GM21619 (cell line): ENCODE measurements around the gene ALDH8A1.

ENCODE experiments used
- ATAC-seq: cut with Tn5 transposase; IDR thresholded peaks from one replicate; pipeline ENCODE4 v1.9.1; 2021; ENCODE audit not compliant: unreplicated experiment

ALDH8A1 gene

DNA sequence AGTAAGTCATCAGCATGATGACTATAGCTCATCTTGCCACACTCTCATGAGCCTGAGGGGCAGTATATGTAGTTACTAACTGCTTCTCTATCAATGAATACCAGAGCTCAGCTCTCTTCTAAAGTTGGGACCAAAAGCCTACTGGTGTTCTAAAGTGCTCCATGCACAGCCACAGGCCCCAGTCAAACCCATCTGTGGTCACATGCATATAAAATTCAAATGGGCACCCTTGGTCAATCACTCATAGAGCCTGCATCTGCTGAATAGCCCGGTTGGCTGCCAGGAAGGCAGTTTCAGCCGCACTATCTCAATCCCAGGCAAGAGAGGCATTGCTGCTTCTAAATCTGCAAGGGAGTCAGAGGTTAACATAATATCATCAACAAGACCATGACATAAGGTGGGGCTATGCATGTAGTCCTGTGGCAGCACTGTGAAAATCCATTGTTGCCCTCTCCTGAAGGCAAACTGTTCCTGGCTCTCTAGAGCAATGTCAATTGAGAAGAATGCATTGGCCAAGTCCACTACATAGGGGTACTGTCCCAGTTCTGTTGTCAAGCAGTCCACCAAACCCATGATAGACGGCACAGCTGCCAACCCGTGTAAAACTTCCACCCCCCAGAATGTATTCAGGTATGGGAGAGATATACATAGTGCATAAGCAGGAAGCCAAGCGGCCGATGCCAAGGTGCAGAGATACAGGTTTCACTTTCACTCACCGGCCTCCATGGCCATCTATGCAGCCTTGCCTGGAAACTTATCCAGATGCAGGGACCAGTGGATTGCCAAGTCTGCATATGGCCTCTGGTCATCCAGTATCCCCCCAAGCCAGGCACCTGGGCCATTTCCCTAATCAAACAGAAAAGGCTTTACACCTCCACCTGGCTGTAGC is 76.2 kb downstream of the ALDH8A1 start:
- peak; percentile 24 for ATAC-seq

- ATAC-seq = peak; percentile 90
Measured at GRCh38 chr6:134870677-134871498, 79.0 kb downstream of the ALDH8A1 start.

DNA sequence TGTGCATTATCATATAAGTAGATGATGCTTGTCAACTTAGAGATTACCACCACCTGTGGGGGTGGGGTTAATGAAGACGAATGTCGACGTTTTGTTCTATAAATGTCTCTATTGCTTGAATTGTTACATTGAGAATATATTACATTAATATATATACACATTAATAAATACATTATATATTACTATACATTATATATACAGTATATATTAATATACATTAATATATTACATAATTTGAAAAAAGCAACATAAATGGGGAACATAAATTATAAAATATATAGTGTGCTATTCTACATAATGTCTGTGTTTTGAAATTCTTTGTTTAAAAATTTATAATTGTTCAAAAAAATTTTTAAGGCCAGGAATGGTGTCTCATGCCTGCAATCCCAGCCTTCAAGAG is 81.1 kb downstream of the ALDH8A1 start:
- no peak for ATAC-seq
